IMR-90 (cell line): ENCODE data around the gene CDC42BPA. TPM values are rescaled to one million over a fixed set of nuclear protein-coding genes. Genes with fewer than 3 reads are reported as not detected.

Experiments used
- ATAC-seq: fragments of 200-7000 bp; cut with Tn5 transposase; 2 replicates; pipeline ENCODE4 v1.9.1; 2020; ENCODE audit warnings: low read depth, mild to moderate bottlenecking, moderate library complexity
- BruUV-seq: library from RNA; stranded (reverse); fragments of 400-500 nt; replicated peaks from 2 replicates; lab custom pipeline; 2021; lab: Mats Ljungman, UMichigan
- CTCF ChIA-PET: fragments of 300-600 bp; formaldehyde crosslinking; extraction: SDS; loops from one replicate; lab custom pipeline; 2021; ENCODE audit warnings: antibody characterized with exemption; lab: Yijun Ruan, JAX
- POLR2A ChIA-PET: fragments of 300-600 bp; sonication (Branson Sonifier 250); formaldehyde crosslinking; loops from one replicate; lab custom pipeline; 2022; ENCODE audit warnings: antibody characterized with exemption; ENCODE audit not compliant: unreplicated experiment; lab: Charles Lee
- DNase-seq: peaks from one replicate; pipeline ENCODE4 v3.0.0; 2013
- H2AFZ ChIP-seq: replicated peaks from 2 replicates; pipeline ENCODE3; 2013; ENCODE audit warnings: low read length, mild to moderate bottlenecking; ENCODE audit not compliant: poor library complexity
- H2AK5ac ChIP-seq: 2 replicates; pipeline ENCODE4 v1.6.1; 2013; ENCODE audit warnings: low read depth, low read length, inconsistent platforms
- H2AK9ac ChIP-seq: replicated peaks from 2 replicates; pipeline ENCODE3; 2013; ENCODE audit warnings: mild to moderate bottlenecking, low read depth, low read length, moderate library complexity; ENCODE audit not compliant: poor library complexity
- H2BK120ac ChIP-seq: 2 replicates; pipeline ENCODE4 v1.6.1; 2013; ENCODE audit warnings: low read depth, low read length, inconsistent platforms
- H2BK15ac ChIP-seq: 3 replicates; pipeline ENCODE4 v1.6.1; 2013; ENCODE audit warnings: low read depth, low read length, inconsistent platforms
- H2BK20ac ChIP-seq: 2 replicates; pipeline ENCODE4 v1.6.1; 2013; ENCODE audit warnings: low read depth, mild to moderate bottlenecking, inconsistent platforms, low read length, moderate library complexity
- H2BK5ac ChIP-seq: 2 replicates; pipeline ENCODE4 v1.6.1; 2013; ENCODE audit warnings: mild to moderate bottlenecking, low read depth, low read length, inconsistent platforms; ENCODE audit not compliant: poor library complexity, severe bottlenecking
- H3K14ac ChIP-seq: replicated peaks from 2 replicates; pipeline ENCODE4 v1.6.1; 2013; ENCODE audit warnings: low read depth, low read length, inconsistent platforms
- H3K18ac ChIP-seq: 2 replicates; pipeline ENCODE4 v1.6.1; 2013; ENCODE audit warnings: low read depth, low read length, control low read depth
- H3K23ac ChIP-seq: 2 replicates; pipeline ENCODE4 v1.6.1; 2013; ENCODE audit warnings: low read depth, low read length, inconsistent platforms
- H3K27ac ChIP-seq: 2 replicates; pipeline ENCODE4 v1.5.1; 2013; ENCODE audit warnings: mild to moderate bottlenecking, control low read depth, low read length; ENCODE audit not compliant: insufficient read depth
- H3K27me3 ChIP-seq: 2 replicates; pipeline ENCODE4 v1.6.1; 2013; ENCODE audit warnings: low read length; ENCODE audit not compliant: control insufficient read depth, insufficient read depth
- H3K36me3 ChIP-seq: 2 replicates; pipeline ENCODE4 v1.6.1; 2013; ENCODE audit warnings: low read length, mixed read lengths; ENCODE audit not compliant: control insufficient read depth, insufficient read depth
- H3K4ac ChIP-seq: 2 replicates; pipeline ENCODE4 v1.6.1; 2013; ENCODE audit warnings: low read depth, low read length, inconsistent platforms
- H3K4me1 ChIP-seq: 2 replicates; pipeline ENCODE4 v1.6.1; 2013; ENCODE audit warnings: low read length, mixed read lengths; ENCODE audit not compliant: control insufficient read depth, insufficient read depth
- H3K4me2 ChIP-seq: 2 replicates; pipeline ENCODE4 v1.6.1; 2013; ENCODE audit warnings: low read depth, mild to moderate bottlenecking, control low read depth, low read length, moderate library complexity
- H3K4me3 ChIP-seq: 2 replicates; pipeline ENCODE4 v1.5.1; 2013; ENCODE audit warnings: low read depth, mild to moderate bottlenecking, control low read depth, low read length, moderate library complexity; ENCODE audit not compliant: insufficient read depth
- H3K56ac ChIP-seq: 2 replicates; pipeline ENCODE4 v1.6.1; 2013; ENCODE audit warnings: low read length, inconsistent platforms; ENCODE audit not compliant: insufficient read depth; ENCODE audit errors: extremely low read depth
- H3K79me1 ChIP-seq, 2 experiments: 2 replicates each; pipeline ENCODE4 v1.6.1; 2013; ENCODE audit warnings: low read length in 2 of 2, inconsistent platforms in 1 of 2, low read depth in 1 of 2
- H3K9ac ChIP-seq: 2 replicates; pipeline ENCODE4 v1.6.1; 2013; ENCODE audit warnings: low read depth, low read length, control low read depth
- H3K9me1 ChIP-seq: 2 replicates; pipeline ENCODE4 v1.6.1; 2013; ENCODE audit warnings: low read length, inconsistent platforms; ENCODE audit not compliant: insufficient read depth
- H3K9me3 ChIP-seq: 2 replicates; pipeline ENCODE4 v1.6.1; 2013; ENCODE audit warnings: low read length; ENCODE audit not compliant: control insufficient read depth, insufficient read depth
- H4K20me1 ChIP-seq: 2 replicates; pipeline ENCODE4 v1.6.1; 2013; ENCODE audit warnings: low read length, inconsistent platforms; ENCODE audit not compliant: insufficient read depth
- H4K5ac ChIP-seq: 2 replicates; pipeline ENCODE4 v1.6.1; 2013; ENCODE audit warnings: mild to moderate bottlenecking, low read depth, low read length, control low read depth
- H4K8ac ChIP-seq, 2 experiments: 2 replicates each; pipeline ENCODE4 v1.6.1; 2013; ENCODE audit warnings: low read depth in 2 of 2, low read length in 2 of 2, control low read depth in 1 of 2, inconsistent platforms in 1 of 2
- H4K91ac ChIP-seq: 2 replicates; pipeline ENCODE4 v1.6.1; 2013; ENCODE audit warnings: low read depth, low read length, inconsistent platforms; ENCODE audit not compliant: insufficient read depth
- CHD1 ChIP-seq: IDR thresholded peaks from 2 replicates; pipeline ENCODE4 v1.6.1; 2012; ENCODE audit warnings: low read depth, low read length, improper control_type of control experiment
- RAD21 ChIP-seq: IDR thresholded peaks from 2 replicates; pipeline ENCODE4 v1.6.1; 2012; ENCODE audit warnings: low read length, improper control_type of control experiment
- WGBS, 2 experiments: methylation state at CpG; one replicate each; pipeline versions ENCODE4 v1.1.5 to v1.1.7; 2013; ENCODE audit warnings: missing lambda C conversion rate in 2 of 2; ENCODE audit not compliant: insufficient read length in 1 of 2; ENCODE audit errors: extremely low coverage in 2 of 2; 5-methylcytosine and 5-hydroxymethylcytosine counted together
- dilution Hi-C: fragments of 300-500 bp; cut with HindIII; formaldehyde crosslinking; loops from one replicate; pipeline ENCODE4 v1.14.3; 2018; ENCODE audit warnings: low sequenced_read_pairs; ENCODE audit not compliant: unreplicated experiment
- in situ Hi-C: fragments of 300-500 bp; cut with MboI; formaldehyde crosslinking; loops from 3 replicates; pipeline ENCODE4 v1.14.3; 2019; ENCODE audit warnings: low sequenced_read_pairs, inconsistent platforms, mixed read lengths
- intact Hi-C: fragments of 100-400 bp; cut with micrococcal nuclease; formaldehyde crosslinking; loops from 2 replicates; pipeline ENCODE4 v1.10.0; 2022
- polyA plus RNA-seq, 3 experiments: library from polyadenylated mRNA; depleted of rRNA; stranded (reverse); fragments of >200 nt; gene quantifications; 2 replicates each; pipeline ENCODE4 v1.2.3, GENCODE V29; 2012; ENCODE audit warnings: low replicate concordance in 1 of 3
- total RNA-seq: library from RNA; depleted of rRNA; stranded (reverse); fragments of >200 nt; gene quantifications from 2 replicates; pipeline ENCODE4 v1.2.3, GENCODE V29; 2012

The CDC42BPA gene
- total and polyA plus RNA-seq, 2 of the 4 experiments (the other 2 are of a cell fraction) = 9.4 to 27.8 TPM

GRCh38 chr1:227308367-227309336 lies 9.6 kb downstream of the CDC42BPA start:
- in situ Hi-C loops = no loop called here
- no peaks in the 10 kb centered on the region for H3K27me3 ChIP-seq

More at GRCh38 chr1:227308367-227309336, 9.6 kb downstream of the CDC42BPA start:
- peaks cover 4% of the 10 kb centered on the region; the same call in 1 of the 2 replicates for H3K4me1 ChIP-seq
- ChIA-PET POLR2A (no interaction called here), CTCF (interaction anchor here (0.6 kb wide), 1 partner anchor 318 kb away, joined by 4 read pairs; no protein-coding TSS in a partner anchor)
- H2BK5ac ChIP-seq = no peak overlapping the region
- peaks cover 17 to 43% of the 10 kb centered on the region in 2 experiments for H3K79me1 ChIP-seq
- H2AFZ ChIP-seq = no peak overlapping the region
- no peak overlapping the region for H3K14ac ChIP-seq
- no peak overlapping the region for H2AK9ac ChIP-seq
- no peak overlapping the region for H3K4me2 ChIP-seq
- H4K5ac ChIP-seq = no peak overlapping the region
- H3K4ac ChIP-seq = no peak overlapping the region
- H2BK20ac ChIP-seq = no peak overlapping the region
- H3K27ac ChIP-seq = no peak overlapping the region
- H3K56ac ChIP-seq = no peak overlapping the region
- no peak overlapping the region for H4K91ac ChIP-seq
- ATAC-seq = no peak
- peaks cover 3% of the 10 kb centered on the region for H3K9me1 ChIP-seq
- 0 out of 2 replicates have a peak, but pooled peaks cover 3% of the 10 kb centered on the region for H3K36me3 ChIP-seq
- no TSS peak for BruUV-seq
- no peak overlapping the region for H3K4me3 ChIP-seq
- dilution Hi-C loops = no loop called here
- H3K23ac ChIP-seq = no peak overlapping the region
- H3K9me3 ChIP-seq = no peaks in the 10 kb centered on the region
- no peak for TF ChIP-seq RAD21
- TF ChIP-seq CHD1 = no peak
- intact Hi-C loops = no loop called here
- H4K20me1 ChIP-seq = peaks cover 22% of the 10 kb centered on the region; the same call in 1 of the 2 replicates
- no peak overlapping the region for H2AK5ac ChIP-seq
- no peak overlapping the region for H2BK120ac ChIP-seq
- no CpG with 5 or more reads among the region's 6 CpGs for WGBS, 2 experiments
- H3K9ac ChIP-seq = no peak overlapping the region
- H4K8ac ChIP-seq = no peak overlapping the region
- no peak overlapping the region for H3K18ac ChIP-seq
- DNase-seq = no peak
- no peak overlapping the region for H2BK15ac ChIP-seq
